ENCODE data around the gene HRG.

HRG gene

DNA sequence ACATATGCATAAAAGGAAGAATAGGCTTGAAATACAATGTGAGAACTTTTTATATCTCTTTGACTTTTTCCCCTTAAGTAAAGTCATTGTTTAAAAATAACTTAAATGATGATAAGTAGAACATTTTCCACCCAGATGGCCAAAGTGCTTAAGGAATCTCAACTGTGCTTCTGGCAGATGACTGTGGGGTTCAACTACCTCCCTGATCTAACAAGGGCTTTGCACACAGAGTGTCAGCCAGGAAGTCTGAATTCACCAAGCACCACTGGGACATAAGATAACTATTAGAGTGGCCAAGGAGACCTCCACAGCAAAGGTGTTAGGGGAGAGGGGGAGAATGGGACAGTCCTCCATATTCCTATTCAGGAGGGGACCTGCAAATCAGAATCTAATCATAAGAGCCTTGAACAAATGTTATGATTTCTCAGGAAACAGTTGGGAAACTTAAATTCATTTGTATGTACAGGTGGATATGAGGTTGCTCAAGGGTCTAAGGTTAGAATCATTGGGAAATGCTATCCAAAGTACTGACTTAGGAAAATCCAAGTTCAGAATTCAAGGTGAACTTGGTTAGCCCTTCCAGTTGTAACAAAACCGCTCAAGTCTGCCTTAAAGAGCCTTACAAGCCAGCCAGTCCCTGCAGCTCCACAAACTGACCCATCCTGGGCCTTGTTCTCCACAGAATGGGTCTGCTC lies 25.9 kb upstream of the HRG start, which contains the start of gene FETUB:
Gene FETUB (plus strand): TSS at position 622 of the 695 bp plus-strand sequence. CDS start 62 bp downstream, at position 684.
- DNase-seq = no peak

DNA sequence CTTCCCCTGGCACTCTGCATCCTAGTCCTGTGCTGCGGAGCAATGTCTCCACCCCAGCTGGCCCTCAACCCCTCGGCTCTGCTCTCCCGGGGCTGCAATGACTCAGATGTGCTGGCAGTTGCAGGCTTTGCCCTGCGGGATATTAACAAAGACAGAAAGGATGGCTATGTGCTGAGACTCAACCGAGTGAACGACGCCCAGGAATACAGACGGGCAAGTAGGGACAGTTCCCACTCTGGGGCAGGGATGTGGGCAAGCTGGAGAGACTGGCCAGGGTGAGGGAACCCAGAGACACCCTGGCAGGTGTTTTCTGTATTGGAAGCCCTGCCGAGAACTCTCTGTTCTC lies 25.4 kb upstream of the HRG start:
- no peak for DNase-seq

DNA sequence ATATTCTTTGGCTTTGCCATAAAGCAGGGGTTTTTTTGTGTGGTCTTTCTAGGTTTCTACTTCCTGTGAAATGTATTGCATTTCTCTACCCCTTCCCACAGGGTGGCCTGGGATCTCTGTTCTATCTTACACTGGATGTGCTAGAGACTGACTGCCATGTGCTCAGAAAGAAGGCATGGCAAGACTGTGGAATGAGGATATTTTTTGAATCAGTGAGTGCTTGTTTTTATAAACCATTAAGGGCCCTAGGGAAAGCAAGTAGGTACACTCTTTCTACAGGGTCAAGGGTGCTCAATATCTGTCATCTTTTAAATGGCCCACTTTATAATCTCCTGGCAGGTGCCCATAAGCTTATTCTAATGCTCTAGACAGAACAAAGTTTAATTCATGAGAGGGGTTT lies 24.9 kb upstream of the HRG start:
- DNase-seq = no peak

DNA sequence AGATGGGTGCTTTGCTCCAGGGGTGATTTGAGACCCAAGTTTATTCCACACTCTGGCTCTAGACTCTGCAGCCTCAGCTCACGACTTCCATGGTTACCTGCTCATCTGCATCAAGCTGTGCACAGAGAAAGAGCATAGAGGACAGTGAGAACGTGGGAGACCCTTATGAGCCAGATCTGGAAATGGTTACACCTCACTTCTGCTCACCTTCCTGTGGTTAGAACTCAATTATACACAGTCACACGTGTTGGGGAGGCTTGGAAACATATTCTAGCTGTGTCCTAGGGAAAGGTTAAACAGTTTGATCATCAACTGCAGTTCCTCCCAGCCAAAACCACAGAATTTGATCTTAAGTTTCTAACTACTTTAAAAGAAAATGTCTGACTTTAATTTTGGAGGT lies 23.8 kb upstream of the HRG start:
- no peak for DNase-seq

DNA sequence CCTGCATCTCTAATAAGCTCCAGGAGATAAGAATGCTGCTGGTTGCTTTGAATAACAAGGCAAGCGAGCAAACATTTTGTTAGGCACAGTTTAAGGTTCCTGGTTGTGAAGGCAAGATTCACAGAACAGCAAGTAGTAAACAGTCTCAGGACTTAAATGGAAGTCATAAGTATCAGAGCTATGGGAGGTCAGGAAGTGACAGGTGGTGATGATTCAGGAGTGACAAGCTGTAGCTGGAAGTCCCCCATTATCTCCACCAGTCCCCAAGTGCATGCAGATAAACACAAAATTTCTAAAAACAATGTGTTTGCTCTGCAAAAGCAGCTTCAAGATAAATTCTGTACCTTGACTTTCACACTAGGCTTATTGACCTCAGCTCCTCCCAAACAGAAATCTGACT lies 22.3 kb upstream of the HRG start:
- DNase-seq = no peak

DNA sequence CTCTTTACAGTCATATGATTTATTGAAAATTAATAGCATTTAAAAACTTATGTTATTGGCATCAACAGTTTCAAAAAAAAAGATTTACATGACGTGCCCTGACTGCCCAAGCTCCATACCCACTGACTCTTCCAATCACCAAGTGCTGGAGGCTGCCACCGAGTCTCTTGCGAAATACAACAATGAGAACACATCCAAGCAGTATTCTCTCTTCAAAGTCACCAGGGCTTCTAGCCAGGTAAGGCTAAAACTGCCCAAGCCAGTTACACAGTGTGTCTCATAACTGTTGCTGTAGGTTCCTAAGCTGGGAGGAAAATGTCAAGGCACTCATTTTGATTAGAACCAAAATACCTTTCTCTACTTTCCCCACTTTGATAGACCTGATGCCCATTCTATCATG lies 21.1 kb upstream of the HRG start:
- DNase-seq = no peak

DNA sequence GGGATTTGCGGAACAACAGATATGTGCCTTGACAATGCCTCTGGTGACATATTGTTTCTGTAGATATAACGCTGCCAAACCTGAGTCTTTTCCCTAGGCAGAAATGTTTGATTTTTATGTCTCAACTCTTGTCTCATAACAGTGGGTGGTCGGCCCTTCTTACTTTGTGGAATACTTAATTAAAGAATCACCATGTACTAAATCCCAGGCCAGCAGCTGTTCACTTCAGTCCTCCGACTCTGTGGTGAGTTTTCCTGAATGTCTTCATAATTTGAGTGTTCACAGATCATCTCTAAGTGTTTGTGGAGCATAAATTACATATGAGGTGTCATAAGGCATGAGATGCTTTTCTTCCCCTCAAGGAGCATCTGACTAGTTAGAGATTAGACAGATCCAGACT lies 19.7 kb upstream of the HRG start:
- no peak for DNase-seq

DNA sequence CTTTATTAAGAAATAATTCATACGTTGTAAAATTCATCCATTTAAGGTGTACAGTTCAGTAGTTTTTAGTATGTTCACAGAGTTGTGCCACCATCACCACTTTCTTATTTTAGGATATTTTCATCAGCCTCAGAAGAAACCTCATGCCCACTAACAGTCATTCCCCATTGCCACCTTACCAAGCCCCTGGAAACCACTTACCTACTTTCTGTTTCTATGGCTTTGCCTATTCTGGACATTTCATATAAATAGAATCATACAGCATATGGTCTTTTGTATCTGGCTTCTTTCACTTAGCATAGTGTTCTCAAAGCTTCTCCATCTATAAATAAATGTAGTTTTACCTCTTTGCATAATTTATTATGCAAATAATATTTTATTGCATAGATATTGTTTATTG lies 19.0 kb upstream of the HRG start:
- DNase-seq = no peak

DNA sequence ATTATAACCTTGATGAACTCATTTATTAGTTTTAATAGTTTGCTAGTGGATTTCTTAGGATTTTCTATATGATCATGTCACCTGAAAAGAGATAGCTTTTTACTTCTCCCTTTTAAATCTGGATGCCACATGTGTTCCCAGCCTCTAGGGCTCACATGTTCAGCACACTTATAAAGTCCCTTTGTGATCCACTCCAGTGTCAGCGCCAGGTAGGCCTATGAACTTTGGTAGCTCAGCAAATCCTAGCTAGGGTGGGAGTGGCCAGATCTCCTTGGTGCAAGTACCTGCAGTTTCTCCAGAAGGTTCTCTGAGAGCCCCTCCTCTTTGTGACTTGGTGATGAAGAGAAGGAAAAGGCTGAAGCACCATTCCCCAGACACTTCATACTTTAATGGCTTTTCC lies 17.0 kb upstream of the HRG start:
- DNase-seq = no peak

DNA sequence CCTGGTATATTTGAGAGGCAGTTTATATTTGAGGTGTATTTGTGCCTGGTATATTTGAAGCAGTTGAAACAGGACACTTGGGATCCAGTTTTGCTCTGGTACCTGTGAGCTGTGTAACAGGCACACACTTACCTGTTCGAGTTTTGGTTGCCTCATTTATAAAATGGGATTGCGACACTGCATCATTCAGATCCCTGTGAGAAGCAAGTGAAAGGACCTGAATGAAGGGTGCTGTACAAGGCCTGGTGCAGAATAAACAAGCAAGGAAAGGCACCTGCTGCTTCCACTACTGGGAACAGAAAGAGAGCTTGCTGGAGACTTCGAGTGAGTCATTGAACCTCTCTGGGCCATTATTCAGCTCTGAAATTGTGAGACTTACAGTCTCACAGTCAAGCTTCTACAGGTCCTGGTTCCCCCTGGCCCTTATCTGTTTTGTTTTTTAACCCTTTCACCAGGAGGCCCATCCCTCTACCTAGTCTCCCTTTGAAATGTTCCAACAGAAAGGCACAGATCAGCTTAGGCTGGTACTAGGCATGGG lies 14.1 kb upstream of the HRG start:
- DNase-seq = no peak

DNA sequence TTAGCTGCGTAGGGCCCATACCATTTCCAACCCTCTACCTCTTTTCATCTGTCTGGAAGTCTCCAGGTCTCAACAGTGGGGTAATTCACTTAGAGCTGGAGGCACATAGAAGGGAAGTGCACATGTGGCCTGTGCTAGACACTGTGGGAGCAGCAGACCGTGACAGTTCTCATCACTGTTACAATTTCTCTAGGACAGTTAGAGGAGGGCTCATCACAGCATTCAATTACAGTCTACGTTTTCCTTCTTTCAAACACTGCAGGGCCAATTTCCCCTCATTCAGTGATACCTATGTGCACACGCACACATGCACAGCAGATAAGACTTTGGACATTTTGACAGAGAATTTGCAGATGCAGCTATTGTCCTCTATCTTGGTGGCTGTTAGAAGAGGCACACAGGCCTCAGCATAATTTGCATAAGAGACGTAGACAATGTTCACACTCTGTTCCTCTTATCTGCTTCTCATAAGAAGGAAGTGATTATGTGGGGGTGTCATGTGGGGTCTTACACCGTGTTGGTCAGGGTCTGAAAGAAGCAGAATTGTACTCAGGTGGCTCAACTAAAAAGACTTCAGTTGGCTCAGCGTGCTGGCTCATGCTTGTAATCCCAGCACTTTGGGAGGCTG lies 12.6 kb upstream of the HRG start:
- no peak for DNase-seq

DNA sequence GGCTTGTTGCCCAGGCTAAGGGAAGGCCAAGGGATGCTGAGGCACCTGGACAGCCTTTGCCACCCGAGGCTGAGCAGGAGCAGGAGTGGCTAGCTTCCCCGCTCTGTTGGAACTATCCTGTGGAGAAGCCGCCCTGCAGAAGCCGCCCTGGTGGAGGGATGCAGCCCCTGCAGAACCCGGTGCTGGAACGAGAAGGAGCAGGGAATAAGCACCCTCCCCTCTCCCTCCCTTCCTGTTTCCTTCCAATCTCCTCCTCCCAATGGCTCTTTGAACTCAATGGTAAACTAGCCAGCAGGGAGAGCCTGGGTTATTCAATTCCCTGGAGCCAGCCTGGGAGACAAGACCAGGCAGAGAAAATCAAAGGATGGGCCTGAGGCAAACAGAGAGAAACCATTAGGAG lies 11.8 kb upstream of the HRG start:
- no peak for DNase-seq

DNA sequence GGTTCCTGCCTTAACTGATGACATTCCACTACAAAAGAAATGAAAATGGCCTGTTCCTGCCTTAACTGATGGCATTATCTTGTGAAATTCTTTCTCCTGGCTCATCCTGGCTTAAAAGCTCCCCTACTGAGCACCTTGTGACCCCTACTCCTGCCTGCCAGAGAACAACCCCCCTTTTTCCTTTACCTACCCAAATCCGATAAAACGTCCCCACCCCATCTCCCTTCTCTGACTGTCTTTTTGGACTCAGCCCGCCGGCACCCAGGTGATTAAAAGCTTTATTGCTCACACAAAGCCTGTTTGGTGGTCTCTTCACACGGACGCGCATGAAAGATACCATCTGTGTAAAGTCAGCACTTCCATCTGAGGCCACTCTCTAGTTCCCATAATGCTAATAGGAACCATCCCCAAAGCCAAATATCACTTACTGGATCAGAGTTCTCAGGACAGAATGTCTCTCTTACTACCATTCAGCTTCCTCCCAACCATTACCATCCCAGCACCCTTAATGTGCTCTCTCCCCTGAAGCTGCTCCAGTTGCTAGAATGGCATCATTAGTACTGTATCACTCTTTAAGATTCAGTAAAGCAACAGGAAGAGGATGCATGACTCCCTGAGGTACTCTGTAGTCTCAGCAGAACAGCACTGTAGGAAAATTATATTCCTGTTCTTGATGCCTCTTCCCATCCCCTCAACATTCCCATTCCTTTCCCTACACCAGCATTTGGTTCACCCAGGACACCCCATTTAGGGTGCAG lies 2.3 kb upstream of the HRG start:
- DNase-seq = no peak

DNA sequence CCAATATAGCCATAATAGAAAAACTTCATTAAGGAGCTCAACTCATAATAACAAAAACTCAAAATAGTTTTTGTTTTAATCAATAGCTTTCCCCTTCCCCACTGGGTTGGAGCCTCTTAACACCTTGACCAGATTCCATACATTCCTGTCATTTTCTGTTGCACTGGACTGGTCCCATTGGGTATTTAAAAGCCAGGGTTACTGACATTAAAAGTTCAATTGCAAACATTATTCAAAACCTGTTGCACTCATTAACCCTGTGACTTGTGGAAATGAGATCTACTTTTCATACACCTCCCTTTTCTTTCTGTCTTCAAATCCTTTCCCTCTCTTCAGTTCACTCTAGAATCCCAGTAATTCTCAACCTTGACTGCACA lies 1.7 kb upstream of the HRG start:
- no peak for DNase-seq

DNA sequence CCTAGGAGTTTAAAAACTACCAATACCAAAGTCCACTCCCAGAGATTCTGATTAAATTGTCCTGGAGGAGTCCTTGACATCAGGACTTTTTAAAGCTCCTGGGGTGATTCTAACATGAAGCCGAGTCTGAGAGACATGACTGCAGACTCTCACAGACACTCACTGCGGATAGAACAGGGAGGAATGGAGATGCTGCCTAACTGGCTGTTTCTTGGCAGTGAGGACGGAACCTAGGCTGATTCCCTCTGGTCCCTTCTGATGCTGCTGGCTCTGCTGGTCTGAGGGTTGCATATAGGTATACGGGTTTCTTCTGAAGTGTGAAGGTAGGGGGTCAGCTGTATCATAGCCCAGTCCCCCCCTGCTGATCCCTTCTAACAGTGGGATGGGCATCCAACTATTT lies 1.3 kb upstream of the HRG start:
- DNase-seq = no peak

DNA sequence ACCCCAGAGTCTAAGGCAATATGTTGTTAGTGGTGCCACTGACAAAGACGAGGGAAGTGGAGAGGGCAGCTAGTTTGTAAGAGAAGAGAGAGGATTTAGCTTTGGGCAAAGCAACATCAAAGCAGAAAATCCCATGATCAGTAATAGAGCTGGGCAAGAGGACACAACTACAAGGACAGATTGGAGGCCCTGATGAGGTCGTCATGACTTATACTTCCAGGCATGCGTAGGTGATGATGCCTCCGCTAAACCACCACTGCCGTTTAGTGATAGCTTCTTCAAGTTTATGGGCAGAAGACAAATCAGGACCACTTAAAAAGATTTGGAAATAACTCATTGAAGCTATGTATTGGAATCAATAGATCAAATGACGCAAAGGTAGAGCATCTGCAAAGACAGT lies 2.6 kb downstream of the HRG start:
- no peak for DNase-seq

DNA sequence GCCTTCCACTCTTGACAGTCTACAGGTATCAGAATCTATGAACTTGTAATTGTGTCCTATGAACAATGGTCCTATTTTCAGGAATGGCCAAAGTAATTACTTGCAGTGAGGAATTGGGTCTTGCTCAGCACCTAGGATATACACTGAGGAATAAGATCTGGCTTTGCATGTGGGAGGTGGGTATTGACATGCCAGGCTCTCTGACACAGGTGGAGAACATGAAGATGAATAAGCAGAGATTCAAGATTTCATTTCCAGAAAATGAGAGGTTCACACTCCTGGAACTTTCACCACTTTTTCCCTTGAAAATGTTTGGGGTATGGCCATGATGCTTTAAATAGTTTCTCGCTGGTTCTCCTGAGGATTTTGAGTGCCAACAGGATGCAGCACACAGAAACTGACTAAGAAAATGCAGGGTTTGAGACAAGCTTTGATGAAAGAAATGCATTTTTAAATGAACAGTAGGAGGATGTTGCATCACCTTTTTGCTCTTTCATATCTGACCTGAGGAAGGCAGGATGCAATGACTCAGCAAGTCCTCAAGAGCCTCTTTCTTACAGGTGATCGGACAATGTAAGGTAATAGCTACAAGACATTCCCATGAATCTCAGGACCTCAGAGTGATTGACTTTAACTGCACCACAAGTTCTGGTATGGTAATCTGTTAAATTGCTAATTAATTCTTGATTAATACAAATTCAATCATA lies 3.7 kb downstream of the HRG start:
- no peak for DNase-seq

DNA sequence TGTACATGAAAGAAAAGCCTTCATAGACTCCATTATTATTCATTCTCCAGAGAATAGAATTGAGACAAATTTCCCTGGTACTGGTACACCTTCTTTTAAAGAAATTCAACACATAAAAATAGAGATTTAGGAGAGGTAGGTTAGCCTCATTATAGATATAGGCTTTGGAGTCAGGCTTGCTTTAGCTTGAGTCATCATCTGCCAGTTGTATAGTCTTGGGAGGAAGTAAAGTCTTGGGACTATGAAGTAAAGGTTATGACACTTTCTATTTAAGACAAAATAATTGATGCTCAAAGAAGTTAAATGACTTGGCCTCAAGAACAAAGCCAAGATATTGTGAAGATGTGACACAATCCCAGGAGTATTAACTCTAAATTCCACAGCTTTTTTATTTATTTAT lies 4.3 kb downstream of the HRG start:
- no peak for DNase-seq

DNA sequence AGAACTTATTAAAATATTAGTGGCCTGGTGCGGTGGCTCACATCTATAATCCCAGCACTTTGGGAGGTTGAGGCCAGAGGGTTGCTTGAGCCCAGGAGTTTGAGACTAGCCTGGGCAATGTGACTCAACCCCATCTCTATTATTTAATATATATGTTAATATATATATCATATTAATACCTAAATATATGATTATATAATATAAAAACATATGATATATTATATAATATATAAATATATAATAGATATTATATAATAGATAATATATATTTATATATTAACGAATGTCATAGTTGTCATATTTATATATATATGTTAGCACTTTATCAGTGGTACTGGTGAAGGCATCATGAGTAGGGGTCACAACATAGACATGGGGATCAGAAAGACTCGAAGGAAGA lies 5.2 kb downstream of the HRG start:
- DNase-seq = no peak

DNA sequence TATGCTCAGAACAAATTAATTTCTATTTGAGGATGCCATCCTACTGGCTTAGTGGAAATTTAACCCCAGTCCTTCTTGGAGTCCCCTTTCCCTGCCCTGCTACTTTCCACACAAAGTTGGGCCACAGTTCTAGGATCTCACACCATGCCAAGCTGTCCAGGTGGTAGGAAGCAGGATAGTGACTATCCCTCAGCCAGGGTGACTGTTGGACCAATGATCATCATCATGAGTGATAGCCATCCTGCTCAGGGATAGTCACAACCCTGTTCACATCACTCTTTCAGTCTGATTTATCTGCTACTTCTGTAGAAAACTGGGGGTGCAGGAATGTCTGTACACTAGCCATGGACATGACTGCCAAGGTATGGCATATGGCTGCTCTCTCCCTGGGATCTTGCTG lies 12.8 kb downstream of the HRG start:
- DNase-seq = no peak

DNA sequence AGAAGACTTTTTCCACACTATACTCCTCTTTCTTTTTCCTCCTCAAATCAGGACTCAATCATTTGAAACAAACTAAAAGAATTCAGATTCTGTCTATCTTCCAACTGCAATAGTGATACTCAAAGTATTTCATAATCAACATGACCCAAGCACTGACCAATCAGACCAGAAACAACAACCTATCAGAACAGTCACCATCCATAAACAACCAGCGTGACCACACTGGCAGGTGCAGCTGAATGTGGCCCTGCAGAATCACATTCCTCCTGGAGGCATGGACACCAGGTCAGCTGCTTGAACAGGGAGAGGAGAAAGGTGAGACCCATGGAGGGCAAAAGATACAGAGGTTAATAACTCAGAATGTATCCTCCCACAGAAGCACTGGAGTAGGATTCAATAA lies 13.3 kb downstream of the HRG start:
- no peak for DNase-seq

DNA sequence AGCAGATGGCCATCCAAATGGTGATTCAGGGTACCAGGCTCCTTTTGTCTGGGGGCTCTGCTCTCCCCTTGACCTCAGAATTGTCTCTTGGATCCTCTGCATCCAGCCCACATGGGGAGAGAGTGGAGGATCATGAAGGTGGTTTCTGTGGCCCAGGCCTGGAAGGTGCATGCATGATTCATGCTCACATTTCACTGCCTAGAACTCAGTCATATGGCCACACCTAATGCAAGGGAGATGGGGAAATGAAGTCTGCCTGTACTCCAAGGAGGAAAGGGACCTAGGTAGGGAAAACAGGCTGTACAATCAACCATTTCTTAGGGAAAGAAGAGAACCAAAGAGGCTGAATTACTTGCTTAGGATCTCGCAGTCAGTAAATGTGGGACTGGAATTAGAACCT lies 15.1 kb downstream of the HRG start:
- DNase-seq = no peak

DNA sequence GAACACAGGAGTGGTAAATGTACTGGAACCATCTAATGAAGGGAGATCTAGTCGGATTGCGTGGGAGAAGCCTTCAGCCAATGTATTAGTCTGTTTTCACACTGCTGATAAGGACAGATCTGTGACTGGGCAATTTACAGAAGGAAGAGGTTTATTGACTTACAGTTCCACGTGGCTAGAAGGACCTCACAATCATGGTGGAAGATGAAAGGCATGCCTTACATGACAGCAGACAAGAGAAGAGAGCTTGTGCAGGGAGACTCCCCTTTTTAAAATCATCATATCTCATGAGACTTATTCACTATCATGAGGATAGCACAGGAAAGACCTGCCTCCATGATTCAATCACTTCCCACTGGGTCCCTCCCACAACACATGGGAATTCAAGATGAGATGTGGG lies 17.0 kb downstream of the HRG start:
- DNase-seq = no peak

DNA sequence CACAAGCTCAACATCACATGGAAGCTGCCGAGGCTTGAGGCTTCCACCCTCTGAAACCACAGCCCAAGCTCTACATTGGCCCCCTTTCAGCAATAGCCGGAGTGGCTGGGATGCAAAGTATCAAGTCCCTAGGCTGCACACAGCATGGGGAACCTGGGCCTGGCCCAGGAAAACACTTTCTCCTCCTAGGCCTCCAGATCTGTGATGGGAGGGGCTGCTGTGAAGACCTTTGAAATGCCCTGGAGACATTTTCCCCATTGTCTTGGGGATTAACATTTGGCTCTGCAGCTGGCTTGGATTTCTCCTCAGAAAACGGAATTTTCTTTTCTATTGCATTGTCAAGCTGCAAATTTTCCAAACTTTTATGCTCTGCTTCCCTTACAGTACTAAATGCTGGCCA lies 18.2 kb downstream of the HRG start:
- DNase-seq = no peak
